HCEC 1CT (cell line): ENCODE results near the gene ODC1.

Source experiments
- DNase-seq: peaks from one replicate; pipeline ENCODE4 v3.0.0-alpha.2; 2017

The ODC1 gene

GRCh38 chr2:10413503-10413902, 34.6 kb downstream of the ODC1 start:
- DNase-seq = no peak

- peak; percentile 25 for DNase-seq
These were observed 35.7 kb downstream of the ODC1 start for GRCh38 chr2:10412380-10412779.

GRCh38 chr2:10411557-10411956, 36.6 kb downstream of the ODC1 start:
- no peak for DNase-seq

- DNase-seq = no peak
These were observed 37.2 kb downstream of the ODC1 start for GRCh38 chr2:10410823-10411437.

GRCh38 chr2:10410001-10410822, 37.9 kb downstream of the ODC1 start:
- no peak for DNase-seq

- peak; percentile 59 for DNase-seq
These were observed 39.2 kb downstream of the ODC1 start for GRCh38 chr2:10408649-10409579.

- peak; percentile 66 for DNase-seq
These were observed 40.1 kb downstream of the ODC1 start for GRCh38 chr2:10407841-10408648.

GRCh38 chr2:10407432-10407831, 40.7 kb downstream of the ODC1 start:
- no peak for DNase-seq

GRCh38 chr2:10406491-10407188, 41.5 kb downstream of the ODC1 start:
- no peak for DNase-seq

GRCh38 chr2:10406016-10406415, 42.1 kb downstream of the ODC1 start:
- no peak for DNase-seq

- DNase-seq = peak; percentile 85
These were observed 42.7 kb downstream of the ODC1 start for GRCh38 chr2:10405448-10405847.

GRCh38 chr2:10404324-10405143, 43.6 kb downstream of the ODC1 start:
- DNase-seq = no peak

GRCh38 chr2:10402653-10403215, 45.4 kb downstream of the ODC1 start:
- no peak for DNase-seq

GRCh38 chr2:10402062-10402585, 46.0 kb downstream of the ODC1 start:
- peak; percentile 44 for DNase-seq

GRCh38 chr2:10400978-10401951, 46.9 kb downstream of the ODC1 start:
- no peak for DNase-seq

- DNase-seq = no peak
These were observed 47.6 kb downstream of the ODC1 start for GRCh38 chr2:10400568-10400977.

- DNase-seq = no peak
These were observed 48.1 kb downstream of the ODC1 start for GRCh38 chr2:10400002-10400401.

GRCh38 chr2:10399358-10399757, 48.8 kb downstream of the ODC1 start:
- no peak for DNase-seq

- DNase-seq = no peak
These were observed 49.6 kb downstream of the ODC1 start for GRCh38 chr2:10398496-10398895.
